C1 segment of cervical spinal cord (tissue), 14 donors: ENCODE data around the gene RPEL1.

Experiments used
- DNase-seq, 14 donors: peaks; one replicate each; lab custom pipeline; 2025; lab: John Stamatoyannopoulos, UW

RPEL1 gene

GRCh38 chr10:103278537-103278823 is 32.8 kb downstream of the RPEL1 start:
- DNase-seq = peak in 1 of 14 donors; percentile 64

GRCh38 chr10:103278862-103279298 is 33.2 kb downstream of the RPEL1 start:
- no peak for DNase-seq

DNA sequence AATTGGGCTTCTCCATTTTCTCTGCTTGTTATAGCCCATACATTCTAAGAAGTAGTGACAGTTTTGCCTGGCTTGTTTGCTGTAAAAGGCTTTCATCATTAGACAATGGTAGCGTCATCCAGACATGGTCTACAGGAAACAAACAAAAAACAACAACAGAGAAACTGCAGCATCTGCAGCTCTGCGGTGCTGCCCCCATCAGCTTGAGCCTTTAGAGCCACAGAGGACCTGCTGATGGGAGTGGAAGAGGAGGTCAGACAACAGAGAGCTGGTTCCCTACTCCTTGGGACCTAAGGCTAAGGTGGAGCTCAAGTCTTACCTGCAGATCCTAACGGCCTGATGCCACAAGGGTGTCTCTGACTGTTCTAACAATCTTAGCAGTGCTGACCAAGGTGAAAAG is 34.3 kb downstream of the RPEL1 start:
- DNase-seq = peak in 1 of 14 donors; percentile 50

DNA sequence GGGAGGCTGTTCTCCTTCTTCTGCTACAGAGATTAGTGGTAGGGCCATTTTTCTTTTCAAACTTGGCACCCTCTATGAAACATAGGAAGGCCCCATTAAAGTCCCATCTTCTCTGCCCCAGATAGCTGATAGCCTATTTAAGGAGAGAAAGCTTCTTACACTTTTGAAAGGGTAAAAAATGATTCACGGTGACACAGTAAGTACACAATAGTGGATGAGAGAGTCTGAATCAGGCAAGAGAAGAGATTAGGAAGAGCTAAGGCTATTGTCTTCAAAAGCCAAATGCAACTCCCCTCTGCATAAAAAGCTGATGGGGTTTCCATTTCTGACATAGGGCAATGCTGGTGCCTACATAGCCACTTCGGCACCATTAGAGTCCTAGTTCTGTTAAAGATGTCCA is 34.8 kb downstream of the RPEL1 start:
- DNase-seq = peak in 1 of 14 donors; percentile 38

- DNase-seq = peak in 3 of 14 donors; percentile 1 to 71 (median 11)
These were observed 36.1 kb downstream of the RPEL1 start for GRCh38 chr10:103281753-103282152.

- DNase-seq = no peak
These were observed 37.3 kb downstream of the RPEL1 start for GRCh38 chr10:103282961-103283360.

GRCh38 chr10:103284170-103284569 is 38.5 kb downstream of the RPEL1 start:
- no peak for DNase-seq

- no peak for DNase-seq
These were observed 42.3 kb downstream of the RPEL1 start for GRCh38 chr10:103287992-103288391.

DNA sequence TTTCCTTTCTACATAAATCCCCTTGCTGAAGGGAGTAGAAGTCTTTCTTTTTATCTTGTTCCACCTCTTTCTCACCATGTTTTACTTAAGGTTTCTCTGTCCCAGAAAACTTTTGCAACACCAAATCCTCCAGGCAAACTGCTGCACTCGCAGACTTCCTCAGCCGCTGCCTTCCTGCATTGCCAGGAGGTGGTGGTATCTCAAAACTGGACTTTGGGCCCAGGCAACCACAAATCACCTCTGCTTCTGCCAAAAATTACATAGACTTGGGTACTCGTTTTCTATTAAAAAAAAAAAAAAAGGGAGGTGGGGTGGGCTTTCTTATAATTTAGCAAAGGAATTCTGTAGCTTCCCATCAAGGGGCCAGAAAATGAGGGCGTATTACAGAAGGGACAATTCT is 45.9 kb downstream of the RPEL1 start:
- no peak for DNase-seq

DNA sequence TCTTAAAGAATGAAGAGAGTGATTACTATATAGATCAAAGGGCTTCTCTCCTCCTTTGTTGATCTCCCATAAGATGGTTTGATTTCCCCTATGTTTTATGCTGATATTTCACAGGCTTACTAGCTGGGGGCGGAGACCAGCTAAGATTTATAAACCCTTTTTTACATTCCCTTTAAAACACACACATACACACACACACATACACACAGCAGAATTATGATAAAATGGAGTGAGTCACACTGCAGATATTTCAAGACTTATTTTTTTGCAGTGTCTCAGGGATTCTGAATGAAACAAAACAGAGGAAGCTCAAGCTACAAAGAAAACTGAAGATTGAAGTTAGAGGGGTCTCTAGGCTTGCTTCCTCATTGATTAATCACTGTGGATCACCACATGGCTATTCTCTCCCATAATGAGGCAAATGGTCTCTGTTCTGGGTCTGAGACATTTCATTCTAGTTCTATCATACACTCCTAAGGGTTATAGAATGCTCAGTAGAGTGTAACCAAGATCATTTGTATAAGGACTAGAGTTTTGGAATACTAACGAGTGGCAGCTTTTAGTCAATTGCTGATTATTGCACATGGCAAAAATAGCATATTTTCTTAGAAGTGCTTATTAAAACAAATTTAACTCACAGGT is 49.8 kb downstream of the RPEL1 start:
- no peak for DNase-seq
